Transverse colon (tissue), 3 donors: ENCODE measurements around the gene GK.

Source experiments
- CTCF ChIP-seq, 5 experiments: fragments of 200-600 bp in 3 of 5; fragments of 450-650 bp in 2 of 5; sonication (generic) in 3 of 5; IDR thresholded peaks; 1 replicate in 2 of 5; 2 replicates in 3 of 5; pipeline ENCODE4 v1.5.1; 2016 to 2017; ENCODE audit warnings: antibody characterized with exemption in 5 of 5, inconsistent platforms in 3 of 5, mild to moderate bottlenecking in 2 of 5, moderate library complexity in 1 of 5
- EP300 ChIP-seq: sonication (generic); formaldehyde crosslinking; IDR thresholded peaks from one replicate; pipeline ENCODE4 v1.6.1; 2017; ENCODE audit warnings: antibody characterized with exemption, low read depth

- TF ChIP-seq CTCF (IDR thresholded peaks at IDR 0.05) (no peak), EP300 (no peak)
These were observed 35.9 kb downstream of the GK start for GRCh38 chrX:30689116-30689515.
